ENCODE results near the gene LIPC.

- TF ChIP-seq, protein P1, sequence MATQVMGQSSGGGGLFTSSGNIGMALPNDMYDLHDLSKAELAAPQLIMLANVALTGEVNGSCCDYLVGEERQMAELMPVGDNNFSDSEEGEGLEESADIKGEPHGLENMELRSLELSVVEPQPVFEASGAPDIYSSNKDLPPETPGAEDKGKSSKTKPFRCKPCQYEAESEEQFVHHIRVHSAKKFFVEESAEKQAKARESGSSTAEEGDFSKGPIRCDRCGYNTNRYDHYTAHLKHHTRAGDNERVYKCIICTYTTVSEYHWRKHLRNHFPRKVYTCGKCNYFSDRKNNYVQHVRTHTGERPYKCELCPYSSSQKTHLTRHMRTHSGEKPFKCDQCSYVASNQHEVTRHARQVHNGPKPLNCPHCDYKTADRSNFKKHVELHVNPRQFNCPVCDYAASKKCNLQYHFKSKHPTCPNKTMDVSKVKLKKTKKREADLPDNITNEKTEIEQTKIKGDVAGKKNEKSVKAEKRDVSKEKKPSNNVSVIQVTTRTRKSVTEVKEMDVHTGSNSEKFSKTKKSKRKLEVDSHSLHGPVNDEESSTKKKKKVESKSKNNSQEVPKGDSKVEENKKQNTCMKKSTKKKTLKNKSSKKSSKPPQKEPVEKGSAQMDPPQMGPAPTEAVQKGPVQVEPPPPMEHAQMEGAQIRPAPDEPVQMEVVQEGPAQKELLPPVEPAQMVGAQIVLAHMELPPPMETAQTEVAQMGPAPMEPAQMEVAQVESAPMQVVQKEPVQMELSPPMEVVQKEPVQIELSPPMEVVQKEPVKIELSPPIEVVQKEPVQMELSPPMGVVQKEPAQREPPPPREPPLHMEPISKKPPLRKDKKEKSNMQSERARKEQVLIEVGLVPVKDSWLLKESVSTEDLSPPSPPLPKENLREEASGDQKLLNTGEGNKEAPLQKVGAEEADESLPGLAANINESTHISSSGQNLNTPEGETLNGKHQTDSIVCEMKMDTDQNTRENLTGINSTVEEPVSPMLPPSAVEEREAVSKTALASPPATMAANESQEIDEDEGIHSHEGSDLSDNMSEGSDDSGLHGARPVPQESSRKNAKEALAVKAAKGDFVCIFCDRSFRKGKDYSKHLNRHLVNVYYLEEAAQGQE (IDR thresholded peaks at IDR 0.05; ENCODE audit: low read depth), result no peak
- TF ChIP-seq NFIC (IDR thresholded peaks at IDR 0.05), result no peak
- no peak for TF ChIP-seq EP300 (IDR thresholded peaks at IDR 0.05; ENCODE audit: borderline replicate concordance)
These were observed 18.5 kb upstream of the LIPC start for GRCh38 chr15:58413253-58413652.
